ENCODE results near the gene OR51B5.
"Not testable (repeated sequence)": the region's sequence is repeated elsewhere in the genome, so short reads cannot be mapped to it uniquely, and the experiment has no call there.

Gene OR51B5

GRCh38 chr11:5345831-5346230, 2.5 kb upstream of the OR51B5 start:
- TF ChIP-seq CTCF (IDR thresholded peaks at IDR 0.05; ENCODE audit: low read depth, low read length) = no peak
- Histone ChIP-seq H3K9me3 (no peaks in the 10 kb centered on the region), H3K4me1 (no peaks in the 10 kb centered on the region), H3K4me3 (ENCODE audit: low read depth, low read length) (no peak overlapping the region), H3K36me3 (no peaks in the 10 kb centered on the region), H3K27me3 (no peaks in the 10 kb centered on the region)
- no peak for DNase-seq

GRCh38 chr11:5339771-5340322, 3.5 kb downstream of the OR51B5 start:
- Histone ChIP-seq H3K4me1 (no peaks in the 10 kb centered on the region), H3K27me3 (no peaks in the 10 kb centered on the region), H3K9me3 (no peaks in the 10 kb centered on the region), H3K4me3 (ENCODE audit: low read depth, low read length) (no peak overlapping the region), H3K36me3 (no peaks in the 10 kb centered on the region)
- DNase-seq = no peak
- TF ChIP-seq CTCF (IDR thresholded peaks at IDR 0.05; ENCODE audit: low read depth, low read length) = no peak

DNA sequence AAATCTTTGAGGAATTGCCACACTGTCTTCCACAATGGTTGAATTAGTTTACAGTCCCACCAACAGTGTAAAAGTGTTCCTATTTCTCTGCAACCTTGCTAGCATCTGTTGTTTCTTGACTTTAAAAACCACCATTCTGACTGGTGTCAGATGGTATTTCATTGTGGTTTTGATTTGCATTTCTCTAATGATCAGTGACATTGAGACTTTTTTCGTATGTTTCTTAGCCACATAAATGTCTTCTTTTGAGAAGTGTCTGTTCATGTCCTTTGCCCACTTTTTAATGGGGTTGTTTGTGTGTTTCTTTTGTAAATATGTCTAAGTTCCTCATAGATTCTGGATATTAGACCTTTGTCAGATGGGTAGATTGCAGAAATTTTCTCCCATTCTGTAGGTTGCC, 6.1 kb downstream of the OR51B5 start:
- not testable (repeated sequence) for DNase-seq; H3K36me3 ChIP-seq; H3K4me3 ChIP-seq (ENCODE audit: low read depth, low read length); H3K9me3 ChIP-seq; H3K27me3 ChIP-seq; H3K4me1 ChIP-seq

GRCh38 chr11:5336331-5336730, 7.0 kb downstream of the OR51B5 start:
- Histone ChIP-seq H3K27me3 (no peaks in the 10 kb centered on the region), H3K4me3 (ENCODE audit: low read depth, low read length) (no peak overlapping the region), H3K4me1 (no peaks in the 10 kb centered on the region), H3K36me3 (no peaks in the 10 kb centered on the region), H3K9me3 (no peaks in the 10 kb centered on the region)
- no peak for DNase-seq
- TF ChIP-seq CTCF (IDR thresholded peaks at IDR 0.05; ENCODE audit: low read depth, low read length) = no peak

DNA sequence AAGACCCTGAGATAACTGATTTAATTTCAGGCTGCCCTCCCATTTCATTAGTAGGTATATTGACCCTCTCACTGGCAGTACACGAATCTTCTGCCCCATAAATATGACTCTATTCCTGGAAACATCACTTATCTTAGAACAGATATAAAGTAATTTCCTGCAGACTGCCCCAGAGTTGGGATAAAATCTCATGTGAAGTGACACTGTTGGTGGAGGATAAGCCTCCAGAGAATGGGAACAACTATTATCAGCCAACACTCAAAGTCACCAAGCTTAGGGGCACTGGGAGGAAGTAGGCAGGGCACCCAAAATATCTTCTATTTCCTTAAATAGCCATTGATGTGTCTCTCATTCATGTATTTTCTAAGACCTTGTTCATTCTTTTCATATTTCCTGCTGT, 8.2 kb downstream of the OR51B5 start:
- Histone ChIP-seq H3K9me3 (no peaks in the 10 kb centered on the region), H3K4me3 (ENCODE audit: low read depth, low read length) (no peak overlapping the region), H3K36me3 (no peaks in the 10 kb centered on the region), H3K4me1 (no peaks in the 10 kb centered on the region), H3K27me3 (no peaks in the 10 kb centered on the region)
- DNase-seq = no peak
- no peak for TF ChIP-seq CTCF (IDR thresholded peaks at IDR 0.05; ENCODE audit: low read depth, low read length)

GRCh38 chr11:5324197-5324596, 19.1 kb downstream of the OR51B5 start, which contains the start of gene OR51B2:
Gene OR51B2 (minus strand): TSS chr11:5324297. CDS start chr11:5324297, 0 bp downstream.
- TF ChIP-seq CTCF (IDR thresholded peaks at IDR 0.05; ENCODE audit: low read depth, low read length) = no peak
- Histone ChIP-seq H3K4me3 (ENCODE audit: low read depth, low read length) (no peak within 1 kb of the TSS), H3K4me1 (no peaks in the 10 kb centered on the region), H3K9me3 (no peaks in the 10 kb centered on the region), H3K27me3 (no peaks in the 10 kb centered on the region), H3K36me3 (no peaks in the 10 kb centered on the region)
- DNase-seq = no peak

GRCh38 chr11:5317292-5317691, 26.0 kb downstream of the OR51B5 start:
- no peak overlapping the region for H3K4me3 ChIP-seq (ENCODE audit: low read depth, low read length)

DNA sequence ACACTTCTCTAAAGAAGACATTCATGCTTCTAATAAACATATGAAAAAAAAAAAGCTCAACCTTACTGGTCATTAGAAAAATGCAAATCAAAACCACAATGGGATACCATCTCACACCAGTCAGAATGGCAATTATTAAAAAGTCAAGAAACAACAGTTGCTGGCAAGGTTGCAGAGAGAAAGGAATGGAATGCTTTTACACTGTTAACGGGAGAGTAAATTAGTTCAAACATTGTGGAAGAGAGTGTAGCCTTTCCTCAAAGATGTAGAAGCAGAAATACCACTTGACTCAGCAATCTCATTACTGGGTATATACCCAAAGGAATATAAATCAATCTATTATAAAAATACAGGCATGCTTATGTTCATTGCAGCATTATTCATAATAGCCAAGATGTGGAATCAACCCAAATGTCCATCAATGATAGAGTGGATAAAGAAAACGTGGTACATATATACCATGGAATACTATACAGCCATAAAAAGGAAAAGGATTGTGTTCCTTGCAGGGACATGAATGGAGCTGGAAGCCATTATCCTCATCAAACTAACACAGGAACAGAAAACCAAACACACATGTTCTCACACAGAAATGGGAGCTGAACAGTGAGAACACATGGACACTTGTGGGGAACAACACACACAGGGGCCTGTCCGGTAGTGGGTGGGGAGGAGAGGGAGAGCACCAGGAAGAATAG, 29.8 kb downstream of the OR51B5 start:
- not testable (repeated sequence) for H3K36me3 ChIP-seq; H3K9me3 ChIP-seq; H3K4me3 ChIP-seq (ENCODE audit: low read depth, low read length); H3K27me3 ChIP-seq; H3K4me1 ChIP-seq; DNase-seq

More at GRCh38 chr11:5317292-5317691, 26.0 kb downstream of the OR51B5 start:
- TF ChIP-seq CTCF (IDR thresholded peaks at IDR 0.05; ENCODE audit: low read depth, low read length) = no peak
- no peaks in the 10 kb centered on the region for H3K9me3 ChIP-seq
- H3K36me3 ChIP-seq = no peaks in the 10 kb centered on the region
- no peak for DNase-seq
- no peaks in the 10 kb centered on the region for H3K4me1 ChIP-seq
- no peaks in the 10 kb centered on the region for H3K27me3 ChIP-seq
